ENCODE data around the gene GRID1.

Gene GRID1

DNA sequence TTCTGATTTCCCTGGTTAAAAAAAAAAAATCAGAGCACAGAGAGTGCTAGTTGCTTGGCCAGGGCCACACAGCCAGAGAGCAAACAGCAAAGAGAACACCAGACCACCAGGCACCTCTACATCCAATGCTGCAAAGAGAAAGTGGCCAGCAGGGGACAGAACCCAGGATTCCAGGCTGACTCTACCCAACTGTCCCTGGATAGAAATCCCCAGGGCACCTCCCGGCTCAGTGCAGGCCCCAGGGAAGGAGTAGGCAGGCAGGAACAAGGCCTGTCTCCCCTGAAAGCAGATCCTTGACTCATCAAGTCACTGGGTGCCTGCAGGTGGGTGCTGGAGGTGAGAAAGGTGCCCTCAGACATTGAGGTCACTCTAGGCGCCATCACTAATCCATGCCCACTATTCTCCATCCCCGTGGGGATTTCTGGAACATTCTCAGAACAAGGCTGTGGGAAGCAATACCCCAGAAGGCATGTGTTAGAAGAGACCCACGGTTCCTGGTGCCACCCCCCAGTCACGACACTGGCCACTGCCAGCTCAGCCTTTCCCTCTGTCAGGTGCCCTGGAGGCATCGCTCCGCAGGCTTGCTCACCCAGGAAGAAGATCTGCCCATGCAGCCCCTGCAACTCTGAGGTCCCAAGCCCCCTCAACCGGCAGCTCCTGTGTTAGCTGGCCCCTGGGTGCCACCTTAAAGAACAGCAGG, 154.8 kb downstream of the GRID1 start:
- Mint-ChIP-seq H3K9me3 (ENCODE audit: low read depth) (no peaks in the 10 kb centered on the region), H3K4me1 (ENCODE audit: low read depth) (no peaks in the 10 kb centered on the region), H3K27ac (no peak overlapping the region), H3K36me3 (no peaks in the 10 kb centered on the region), H3K27me3 (peaks cover 3% of the 10 kb centered on the region), H3K4me3 (no peak overlapping the region)

DNA sequence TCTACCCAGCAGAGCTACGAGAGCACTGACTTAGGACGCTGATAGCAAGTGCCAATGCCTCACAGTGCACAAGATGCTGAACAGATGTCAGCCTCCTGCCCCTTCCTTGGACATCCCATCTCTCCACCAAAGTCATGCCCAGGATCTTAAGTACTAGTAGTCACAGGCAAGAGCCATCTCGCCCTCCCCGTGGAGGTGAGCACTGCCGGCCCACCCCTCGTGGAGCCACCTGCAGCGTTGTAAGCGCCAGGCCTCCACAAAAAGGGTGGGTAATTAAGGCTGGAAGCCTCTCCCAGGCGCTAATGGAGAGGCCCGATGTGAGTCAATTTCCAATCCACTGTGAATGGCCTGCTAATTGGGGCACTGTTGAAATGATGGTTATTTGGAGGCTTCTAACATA, 156.2 kb downstream of the GRID1 start:
- no peaks in the 10 kb centered on the region for H3K36me3 Mint-ChIP-seq
- no peaks in the 10 kb centered on the region for H3K4me1 Mint-ChIP-seq (ENCODE audit: low read depth)
- no peak overlapping the region for H3K27ac Mint-ChIP-seq
- H3K9me3 Mint-ChIP-seq (ENCODE audit: low read depth), result no peaks in the 10 kb centered on the region
- no peak overlapping the region for H3K4me3 Mint-ChIP-seq
- H3K27me3 Mint-ChIP-seq, result peaks cover 2% of the 10 kb centered on the region

DNA sequence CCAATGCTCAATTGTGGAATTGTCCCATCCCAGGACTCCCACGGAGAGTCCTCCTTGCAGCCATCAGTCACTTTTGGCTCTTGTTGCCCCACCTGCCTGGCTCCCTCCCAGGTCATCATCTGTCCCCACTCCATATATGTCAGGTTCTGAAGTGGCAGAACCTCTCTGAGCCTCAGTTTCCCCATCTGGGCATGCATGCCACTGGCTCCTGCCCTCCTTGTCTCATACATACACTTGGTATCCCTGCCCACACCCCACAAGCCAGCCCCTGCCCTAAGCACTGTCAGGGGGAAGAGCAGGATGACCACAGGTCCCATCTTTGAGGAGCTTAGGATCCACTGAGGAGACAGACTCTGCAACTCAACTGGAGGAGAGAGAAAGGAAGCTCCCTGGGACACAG, 156.9 kb downstream of the GRID1 start:
- H3K36me3 Mint-ChIP-seq, result no peaks in the 10 kb centered on the region
- no peaks in the 10 kb centered on the region for H3K9me3 Mint-ChIP-seq (ENCODE audit: low read depth)
- H3K27ac Mint-ChIP-seq, result no peak overlapping the region
- no peak overlapping the region for H3K4me3 Mint-ChIP-seq
- peaks cover 2% of the 10 kb centered on the region for H3K27me3 Mint-ChIP-seq
- no peaks in the 10 kb centered on the region for H3K4me1 Mint-ChIP-seq (ENCODE audit: low read depth)

DNA sequence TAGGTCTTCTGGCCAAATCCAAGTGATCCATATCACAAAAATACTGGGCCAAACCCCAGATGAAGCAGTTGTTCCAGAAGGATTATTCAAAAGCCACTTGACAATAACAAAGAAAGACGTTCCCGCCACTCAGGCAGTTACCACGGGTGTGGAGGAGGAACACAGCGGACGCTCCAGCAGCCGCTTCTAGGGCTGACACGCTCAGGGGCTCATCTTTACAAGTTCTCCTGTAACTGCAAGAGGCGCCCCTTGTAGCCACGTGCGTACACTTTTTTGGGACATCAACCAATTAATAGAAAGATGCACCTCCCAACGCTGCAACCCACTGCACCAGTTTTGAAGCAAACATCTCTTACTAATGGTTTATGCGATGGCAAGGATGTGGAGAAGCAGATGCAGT, 159.4 kb downstream of the GRID1 start:
- H3K27ac Mint-ChIP-seq, result no peak overlapping the region

DNA sequence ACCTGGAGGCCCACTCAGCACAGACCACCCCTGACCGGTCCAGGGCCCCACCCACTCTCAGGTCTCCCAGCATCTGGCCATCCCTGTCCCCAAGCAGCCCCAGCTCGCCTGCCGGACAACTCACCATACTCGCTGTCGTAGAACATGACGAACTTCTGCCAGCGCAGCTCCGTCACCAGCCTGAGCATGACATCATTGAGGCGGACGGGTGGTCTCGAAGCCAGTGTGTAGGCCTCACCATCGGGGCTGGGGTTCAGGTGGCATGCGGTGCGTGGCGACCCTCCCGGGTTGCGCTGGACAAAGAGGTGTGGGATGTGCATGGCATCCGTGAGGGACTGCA, 160.4 kb downstream of the GRID1 start:
- Mint-ChIP-seq H3K27ac (no peak overlapping the region), H3K27me3 (peaks cover 2% of the 10 kb centered on the region), H3K9me3 (ENCODE audit: low read depth) (no peaks in the 10 kb centered on the region), H3K36me3 (no peaks in the 10 kb centered on the region), H3K4me3 (no peak overlapping the region), H3K4me1 (ENCODE audit: low read depth) (no peaks in the 10 kb centered on the region)

More for the DNA sequence above, 159.4 kb downstream of the GRID1 start:
- peaks cover 2% of the 10 kb centered on the region for H3K27me3 Mint-ChIP-seq
- H3K4me1 Mint-ChIP-seq (ENCODE audit: low read depth), result no peaks in the 10 kb centered on the region
- H3K9me3 Mint-ChIP-seq (ENCODE audit: low read depth), result no peaks in the 10 kb centered on the region
- no peak overlapping the region for H3K4me3 Mint-ChIP-seq
- H3K36me3 Mint-ChIP-seq, result no peaks in the 10 kb centered on the region

DNA sequence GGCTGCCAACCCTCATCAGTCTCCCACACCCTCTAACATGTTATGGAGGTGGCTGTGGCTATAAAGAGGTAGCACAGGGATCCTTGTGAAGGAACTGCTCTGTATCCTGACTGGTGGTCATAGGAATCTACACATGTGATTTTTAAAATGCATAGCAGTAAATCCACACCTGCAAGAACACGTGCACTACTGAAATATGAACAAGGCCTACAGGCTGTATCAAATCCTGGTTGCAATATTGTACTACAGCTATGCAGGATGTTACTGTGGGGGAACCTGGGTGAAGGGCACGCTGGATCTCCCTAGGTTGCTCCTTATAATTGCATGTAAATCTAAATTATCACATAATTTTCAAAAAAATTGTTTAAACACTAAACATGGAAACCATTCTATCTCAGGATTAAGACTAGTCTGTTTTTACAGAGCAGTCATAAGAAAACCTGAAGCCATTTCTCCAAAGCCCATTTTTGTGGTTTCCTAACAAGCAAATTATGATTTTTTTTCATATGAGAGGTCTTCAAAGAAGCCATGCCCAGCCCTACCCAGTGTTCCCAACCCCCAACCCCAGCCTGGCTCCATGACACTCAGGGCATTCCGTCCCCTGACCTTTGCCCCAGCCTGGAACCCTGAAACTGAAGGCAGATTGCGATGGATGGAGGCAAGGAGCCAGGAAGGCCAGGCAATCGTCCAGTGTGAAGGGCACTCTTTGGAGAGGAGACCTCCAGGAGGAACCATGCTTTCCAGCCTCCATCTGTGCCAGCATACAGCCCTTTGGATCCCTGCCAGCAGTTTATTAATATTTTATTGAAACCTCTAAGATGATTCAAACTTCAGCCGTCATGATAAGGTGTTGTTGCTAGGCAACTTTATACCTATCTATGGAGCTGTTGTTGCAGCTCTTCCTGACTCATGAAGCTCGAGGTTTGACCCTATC, 161.0 kb downstream of the GRID1 start:
- H3K9me3 Mint-ChIP-seq (ENCODE audit: low read depth), result no peaks in the 10 kb centered on the region
- no peak overlapping the region for H3K4me3 Mint-ChIP-seq
- H3K36me3 Mint-ChIP-seq, result no peaks in the 10 kb centered on the region
- peaks cover 2% of the 10 kb centered on the region for H3K27me3 Mint-ChIP-seq
- no peak overlapping the region for H3K27ac Mint-ChIP-seq
- H3K4me1 Mint-ChIP-seq (ENCODE audit: low read depth), result no peaks in the 10 kb centered on the region

DNA sequence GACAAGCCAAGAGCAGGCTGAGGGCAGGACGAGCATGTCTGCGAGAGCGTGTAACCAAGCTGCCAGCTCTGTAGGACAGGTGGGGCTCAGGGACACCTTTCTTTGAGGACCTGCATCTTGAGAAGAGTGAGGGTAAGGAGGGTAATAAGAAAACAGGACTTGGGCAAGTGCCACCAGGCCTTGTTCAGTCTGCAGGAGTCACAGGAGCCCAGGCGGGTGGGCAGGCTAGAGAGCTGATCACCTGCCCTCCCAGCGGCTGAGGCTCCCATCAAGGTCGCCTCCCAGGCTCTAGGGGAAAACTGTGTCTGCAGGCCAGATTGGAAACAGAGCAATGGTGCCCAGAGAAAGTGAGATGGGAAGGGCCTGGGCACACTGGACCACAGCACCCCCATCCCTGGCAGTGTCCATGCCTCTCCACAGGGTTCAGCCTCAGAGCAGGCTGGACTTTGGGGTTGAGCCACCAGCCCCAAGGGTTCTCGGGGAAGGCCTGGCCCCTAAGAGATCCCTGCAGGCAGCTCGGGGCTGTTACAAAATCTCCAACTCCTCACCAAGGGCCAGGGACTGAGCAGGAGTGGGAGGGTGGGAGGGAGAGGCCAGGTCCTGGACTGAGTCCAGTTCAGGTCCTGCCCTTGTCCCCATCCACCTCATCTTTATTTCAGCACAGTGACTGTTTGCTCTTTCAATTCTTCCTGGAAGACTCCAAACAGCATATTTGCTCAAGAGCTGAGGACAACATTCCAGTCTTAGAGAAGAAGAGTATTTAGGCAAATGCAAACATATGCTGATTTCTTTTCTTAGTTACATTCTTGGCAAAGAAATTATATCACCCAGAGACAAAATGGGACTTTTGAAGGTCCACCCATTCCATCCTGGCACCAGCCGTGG, 161.9 kb downstream of the GRID1 start:
- Mint-ChIP-seq H3K27ac (no peak overlapping the region), H3K4me1 (ENCODE audit: low read depth) (no peaks in the 10 kb centered on the region), H3K36me3 (no peaks in the 10 kb centered on the region), H3K9me3 (ENCODE audit: low read depth) (no peaks in the 10 kb centered on the region), H3K4me3 (no peak overlapping the region), H3K27me3 (peaks cover 2% of the 10 kb centered on the region)

DNA sequence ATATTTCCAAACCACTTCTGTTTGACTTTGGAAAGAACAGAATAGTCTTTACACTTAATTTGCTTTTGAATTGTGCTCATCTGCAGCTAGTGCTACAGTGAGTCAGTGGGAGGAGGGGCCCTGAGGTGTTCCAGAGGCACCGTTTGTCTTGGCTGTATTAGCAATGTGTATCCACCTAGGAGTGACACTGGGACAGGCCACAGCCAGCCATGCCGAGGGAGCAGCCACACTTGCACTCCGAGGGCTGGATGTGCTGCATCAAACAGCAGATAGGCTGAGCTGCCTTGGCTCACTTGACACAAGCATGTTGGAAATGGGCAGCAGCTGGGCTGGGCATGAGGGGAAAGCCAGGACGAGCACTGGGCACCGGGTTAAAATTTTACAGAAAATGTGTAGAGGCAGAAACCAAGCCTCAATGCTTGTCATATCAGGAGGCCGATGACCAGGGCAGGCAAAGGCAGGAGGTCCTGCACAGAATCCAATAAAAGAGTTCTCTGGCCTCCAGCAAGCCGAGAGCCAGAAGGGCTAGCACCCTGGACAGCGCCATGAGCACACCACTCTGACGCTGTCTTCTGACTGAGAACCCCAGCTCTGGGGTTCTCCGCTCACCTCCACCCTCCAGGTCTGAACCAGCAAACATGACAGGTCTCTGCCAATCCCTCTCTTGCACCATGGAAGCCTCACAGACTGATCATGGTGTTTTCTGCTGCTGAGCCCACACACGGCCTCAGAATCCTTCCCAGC, 163.3 kb downstream of the GRID1 start:
- Mint-ChIP-seq H3K4me1 (ENCODE audit: low read depth) (no peaks in the 10 kb centered on the region), H3K27me3 (peaks cover under 1% of the 10 kb centered on the region), H3K9me3 (ENCODE audit: low read depth) (no peaks in the 10 kb centered on the region), H3K27ac (no peak overlapping the region), H3K4me3 (no peak overlapping the region), H3K36me3 (no peaks in the 10 kb centered on the region)

DNA sequence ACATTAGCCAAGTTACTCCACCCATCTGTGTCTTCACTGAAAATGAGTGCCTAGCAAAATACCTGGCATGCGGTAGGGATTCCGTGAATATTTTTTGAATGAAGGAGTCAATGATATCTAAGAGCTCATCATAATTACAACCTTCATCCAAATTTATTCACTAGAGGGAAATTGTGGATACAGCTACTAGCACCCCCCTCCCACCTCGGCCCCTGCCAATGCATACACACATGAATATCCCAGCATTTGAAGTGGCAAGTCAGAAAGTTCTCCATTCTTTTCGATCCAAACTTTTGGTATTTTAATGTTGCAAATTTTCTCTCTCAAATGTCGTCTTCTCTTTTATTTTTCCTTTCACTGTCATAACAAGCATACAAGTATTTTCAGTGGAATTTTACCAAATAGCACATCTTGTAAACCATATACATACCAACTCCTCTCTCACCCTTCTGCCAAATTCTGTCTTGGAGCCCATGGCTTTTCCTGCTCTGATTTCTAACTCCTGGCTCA, 164.3 kb downstream of the GRID1 start:
- Mint-ChIP-seq H3K27ac (no peak overlapping the region), H3K4me3 (no peak overlapping the region), H3K36me3 (no peaks in the 10 kb centered on the region), H3K4me1 (ENCODE audit: low read depth) (no peaks in the 10 kb centered on the region), H3K9me3 (ENCODE audit: low read depth) (no peaks in the 10 kb centered on the region), H3K27me3 (no peaks in the 10 kb centered on the region)

DNA sequence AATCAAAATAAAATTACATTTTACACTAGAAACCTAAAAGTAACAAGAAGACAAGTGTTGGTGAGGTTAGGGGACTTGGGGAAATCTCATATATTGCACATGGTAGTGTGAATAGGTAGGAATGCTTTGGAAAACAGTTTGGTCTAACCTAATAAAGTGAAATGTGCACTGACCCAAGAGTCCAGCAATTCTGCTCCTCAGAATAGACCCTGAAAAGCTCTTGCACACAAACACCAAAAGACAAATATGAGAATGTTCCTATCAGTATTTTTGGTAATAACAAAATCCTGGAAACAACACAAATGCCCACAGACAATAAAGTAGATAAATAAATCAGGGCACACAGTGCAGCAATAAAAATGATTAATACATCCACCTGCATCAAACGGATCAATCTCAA, 165.7 kb downstream of the GRID1 start:
- Mint-ChIP-seq H3K4me1 (ENCODE audit: low read depth) (no peaks in the 10 kb centered on the region), H3K27me3 (peaks cover 2% of the 10 kb centered on the region), H3K36me3 (no peaks in the 10 kb centered on the region), H3K27ac (no peak overlapping the region), H3K9me3 (ENCODE audit: low read depth) (no peaks in the 10 kb centered on the region), H3K4me3 (no peak overlapping the region)

DNA sequence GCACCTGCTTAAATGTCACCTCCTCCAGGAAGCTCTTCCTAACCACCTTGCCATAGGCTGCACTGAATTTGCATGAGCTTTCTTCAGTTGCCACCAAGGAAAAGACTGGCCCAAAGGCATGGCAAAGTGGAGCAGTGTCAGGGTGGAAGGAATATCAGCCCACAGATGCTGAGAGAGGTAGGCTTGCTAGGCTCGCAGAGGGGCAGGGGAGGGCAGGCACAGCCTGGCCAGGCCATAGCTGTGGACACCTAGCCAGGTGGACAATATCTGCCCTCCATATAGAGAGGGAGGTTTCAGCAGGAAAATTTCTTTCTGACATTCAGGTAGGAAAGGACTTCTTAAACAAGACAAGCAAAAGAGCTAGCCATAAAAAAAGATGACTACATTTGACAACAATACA, 166.3 kb downstream of the GRID1 start:
- Mint-ChIP-seq H3K4me3 (no peak overlapping the region), H3K27me3 (peaks cover 4% of the 10 kb centered on the region), H3K27ac (no peak overlapping the region), H3K9me3 (ENCODE audit: low read depth) (no peaks in the 10 kb centered on the region), H3K36me3 (no peaks in the 10 kb centered on the region), H3K4me1 (ENCODE audit: low read depth) (no peaks in the 10 kb centered on the region)

DNA sequence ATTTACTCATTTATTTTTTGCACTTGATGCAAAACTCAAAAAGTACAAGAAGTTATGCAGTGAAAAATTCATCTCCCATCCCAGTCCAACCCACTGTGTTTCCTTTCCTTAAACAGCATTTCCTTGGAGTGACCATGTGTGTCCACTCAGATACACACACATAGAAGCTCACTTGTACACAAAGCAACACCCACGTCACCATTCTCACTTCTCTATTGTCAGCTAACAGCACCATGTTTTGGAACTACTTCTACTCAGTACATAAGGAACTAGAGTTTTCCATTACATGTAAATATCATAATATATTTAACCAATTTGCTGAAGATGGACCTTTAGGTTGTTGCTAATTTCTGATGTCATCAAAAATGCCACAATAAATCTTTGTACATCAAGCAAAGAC, 167.6 kb downstream of the GRID1 start:
- no peaks in the 10 kb centered on the region for H3K9me3 Mint-ChIP-seq (ENCODE audit: low read depth)
- H3K27ac Mint-ChIP-seq, result no peak overlapping the region
- no peaks in the 10 kb centered on the region for H3K4me1 Mint-ChIP-seq (ENCODE audit: low read depth)
- H3K36me3 Mint-ChIP-seq, result no peaks in the 10 kb centered on the region
- H3K27me3 Mint-ChIP-seq, result peaks cover 5% of the 10 kb centered on the region
- no peak overlapping the region for H3K4me3 Mint-ChIP-seq

DNA sequence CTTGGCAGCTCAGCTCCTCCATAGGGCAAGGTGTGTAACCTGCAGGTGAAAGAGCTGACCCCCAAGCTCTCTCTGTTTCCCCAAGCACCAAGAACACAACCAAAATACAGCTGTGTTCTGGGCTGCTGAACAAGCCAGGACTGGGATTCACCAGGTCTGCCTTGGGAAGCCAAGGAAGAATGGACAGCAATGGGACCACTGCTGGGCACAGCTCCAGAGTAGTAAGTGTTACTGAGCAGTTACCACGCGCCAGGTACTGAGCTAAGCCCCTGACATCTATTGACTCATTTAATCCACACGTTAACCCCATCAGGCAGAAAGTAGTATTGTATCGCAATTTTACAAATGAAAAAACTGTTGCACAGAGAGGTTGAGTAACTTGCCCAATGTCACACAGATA, 168.3 kb downstream of the GRID1 start:
- peaks cover 5% of the 10 kb centered on the region for H3K27me3 Mint-ChIP-seq
- H3K27ac Mint-ChIP-seq, result no peak overlapping the region
- no peak overlapping the region for H3K4me3 Mint-ChIP-seq
- H3K9me3 Mint-ChIP-seq (ENCODE audit: low read depth), result no peaks in the 10 kb centered on the region
- H3K36me3 Mint-ChIP-seq, result no peaks in the 10 kb centered on the region
- H3K4me1 Mint-ChIP-seq (ENCODE audit: low read depth), result no peaks in the 10 kb centered on the region

DNA sequence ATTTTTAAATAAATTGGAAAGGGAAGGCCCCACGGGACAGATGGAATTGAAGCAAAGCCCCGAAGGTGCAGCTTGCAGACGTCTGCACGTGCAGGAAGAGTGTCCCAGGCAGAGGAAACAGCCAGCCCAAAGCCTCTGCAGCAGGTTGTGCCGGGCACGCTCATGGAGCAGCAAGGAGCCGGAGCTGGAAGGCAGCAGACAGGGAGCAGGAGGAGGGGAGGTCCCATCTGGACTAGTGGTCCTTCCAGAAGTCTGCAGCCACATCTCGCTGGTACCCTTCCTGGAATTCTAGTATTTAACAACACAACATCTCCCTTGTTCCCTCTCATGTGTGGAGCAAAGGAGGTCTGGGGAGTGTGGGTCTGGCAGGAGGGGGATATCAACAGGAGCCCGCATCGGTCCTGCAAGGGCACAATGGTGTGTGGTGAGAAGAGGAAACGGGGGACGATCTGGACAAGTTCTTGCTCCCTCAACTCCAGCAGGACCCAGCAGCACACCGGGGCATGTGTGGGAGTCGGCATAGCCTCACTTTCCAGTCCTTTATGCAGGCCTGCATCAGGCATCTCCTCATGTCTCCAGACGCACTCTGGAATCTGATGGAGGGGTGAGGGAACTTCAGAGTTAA, 169.3 kb downstream of the GRID1 start:
- H3K4me3 Mint-ChIP-seq, result no peak overlapping the region

More for the DNA sequence above, 169.3 kb downstream of the GRID1 start:
- H3K27ac Mint-ChIP-seq, result no peak overlapping the region
- no peaks in the 10 kb centered on the region for H3K36me3 Mint-ChIP-seq
- H3K9me3 Mint-ChIP-seq (ENCODE audit: low read depth), result no peaks in the 10 kb centered on the region
- no peaks in the 10 kb centered on the region for H3K4me1 Mint-ChIP-seq (ENCODE audit: low read depth)
- H3K27me3 Mint-ChIP-seq, result peaks cover 5% of the 10 kb centered on the region

All from activated naive CD8-positive, alpha-beta T cell (primary cell).